ENCODE data around the gene PHETA1.

PHETA1 gene

GRCh38 chr12:111368788-111369495 lies at the start of gene PHETA1:
PHETA1 (minus strand) TSS chr12:111369095; CDS start chr12:111363427, 5,668 bp downstream.
- DNase-seq, result peak; percentile 25

- no peak for DNase-seq
Observed at GRCh38 chr12:111418594-111418880, 49.6 kb upstream of the PHETA1 start.

GRCh38 chr12:111417784-111418593 lies 49.1 kb upstream of the PHETA1 start:
- no peak for DNase-seq

- DNase-seq, result no peak
Observed at GRCh38 chr12:111417290-111417689, 48.4 kb upstream of the PHETA1 start.

- DNase-seq, result no peak
Observed at GRCh38 chr12:111414711-111415252, 45.9 kb upstream of the PHETA1 start.

GRCh38 chr12:111413442-111414086 lies 44.7 kb upstream of the PHETA1 start:
- DNase-seq, result no peak

- DNase-seq, result no peak
Observed at GRCh38 chr12:111412830-111413441, 44.0 kb upstream of the PHETA1 start.

GRCh38 chr12:111412007-111412829 lies 43.3 kb upstream of the PHETA1 start:
- DNase-seq, result no peak

GRCh38 chr12:111411185-111411764 lies 42.4 kb upstream of the PHETA1 start:
- DNase-seq, result no peak

GRCh38 chr12:111410431-111411184 lies 41.7 kb upstream of the PHETA1 start:
- no peak for DNase-seq

GRCh38 chr12:111409780-111410430 lies 41.0 kb upstream of the PHETA1 start:
- no peak for DNase-seq

GRCh38 chr12:111409403-111409779 lies 40.5 kb upstream of the PHETA1 start:
- no peak for DNase-seq

- DNase-seq, result no peak
Observed at GRCh38 chr12:111408686-111409402, 39.9 kb upstream of the PHETA1 start.

GRCh38 chr12:111408116-111408440 lies 39.2 kb upstream of the PHETA1 start:
- no peak for DNase-seq

GRCh38 chr12:111407377-111408115 lies 38.7 kb upstream of the PHETA1 start:
- no peak for DNase-seq

GRCh38 chr12:111406474-111407376 lies 37.8 kb upstream of the PHETA1 start:
- DNase-seq, result no peak

GRCh38 chr12:111405859-111406473 lies 37.1 kb upstream of the PHETA1 start, which contains the start of gene SH2B3:
SH2B3 (plus strand) TSS chr12:111405923; CDS start chr12:111418146, 12,223 bp downstream.
- DNase-seq, result no peak
